Erythroblast (primary cell): Measurements from ENCODE around the gene CBLN1.

Experiments
- GATA1 ChIP-seq: IDR thresholded peaks from 2 replicates; pipeline ENCODE4 v1.6.1; 2011; ENCODE audit warnings: low read depth, mild to moderate bottlenecking, control low read depth, low read length, moderate library complexity
- POLR2A ChIP-seq: IDR thresholded peaks from 2 replicates; pipeline ENCODE4 v1.6.1; 2011; ENCODE audit warnings: mild to moderate bottlenecking, low read length

GRCh38 chr16:49311823-49312222 is 30.2 kb upstream of the CBLN1 start:
- no peak for TF ChIP-seq POLR2A
- TF ChIP-seq GATA1, result no peak
